CD4-positive, alpha-beta T cell treated with Interferon alpha-2 for 1 hour (primary cell): ENCODE measurements around the gene SPRR2E.
"Not testable (repeated sequence)": the region's sequence is repeated elsewhere in the genome, so short reads cannot be mapped to it uniquely, and the experiment has no call there.

Experiments used
- DNase-seq, 2 donors: peaks; one replicate each; pipeline ENCODE4 v3.0.0-alpha.2; 2020 to 2022

Gene SPRR2E

GRCh38 chr1:153058826-153059784 is 35.2 kb downstream of the SPRR2E start:
- DNase-seq: no peak

- DNase-seq: no peak
Measured at GRCh38 chr1:153058154-153058553, 36.2 kb downstream of the SPRR2E start.

DNA sequence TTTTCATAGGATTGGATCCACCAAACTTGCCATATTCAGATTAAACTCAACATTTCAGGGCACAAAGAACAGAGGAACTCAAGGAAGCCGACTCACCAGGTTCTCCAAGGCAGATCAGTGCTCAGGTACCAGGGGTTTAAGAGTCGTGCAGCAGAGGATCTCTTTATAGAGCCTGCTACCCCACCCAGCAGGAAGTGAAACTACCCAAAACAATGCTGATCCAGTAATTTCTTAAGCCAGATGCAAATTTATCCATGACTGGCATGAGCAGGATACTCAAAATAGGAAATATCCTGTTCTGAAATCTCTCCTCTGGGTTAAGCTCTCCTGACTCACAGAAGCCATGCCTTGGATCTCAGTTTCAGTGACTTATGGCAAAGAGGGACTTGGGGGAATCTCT is 37.0 kb downstream of the SPRR2E start, which contains the start of gene SPRR2A:
Gene SPRR2A, minus strand, starts transcription at position 138 of the 400 bp plus-strand sequence. CDS start 777 bp downstream, outside the sequence.
- no peak for DNase-seq

DNA sequence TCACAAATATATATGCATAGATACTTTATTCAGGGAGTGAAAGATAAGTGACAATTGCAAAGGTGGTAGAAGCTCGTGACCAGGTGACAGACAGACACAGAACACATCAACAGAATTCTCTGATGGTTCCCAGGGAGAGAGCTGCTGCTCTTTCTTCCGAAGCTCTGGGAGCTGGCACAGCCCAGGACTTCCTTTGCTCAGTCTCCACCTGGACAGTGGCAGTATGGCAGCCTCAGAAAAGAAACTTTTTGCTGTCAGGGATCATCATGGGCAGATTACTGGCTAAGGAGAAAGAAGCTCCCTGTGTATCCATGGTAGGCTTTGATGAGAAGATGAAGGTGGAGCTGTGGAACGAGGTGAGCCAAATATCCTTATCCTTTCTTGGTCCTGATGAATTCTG is 38.2 kb downstream of the SPRR2E start:
- DNase-seq: not testable (repeated sequence)

- no peak for DNase-seq
Measured at GRCh38 chr1:153049211-153049610, 45.1 kb downstream of the SPRR2E start.
